HepG2 (cell line): ENCODE data around the gene IST1. TPM values are rescaled to one million over a fixed set of nuclear protein-coding genes. Genes with fewer than 3 reads are reported as not detected.
A peak's percentile ranks its signal among the peaks of the same experiment; 100 is the strongest.

Source experiments
- ATAC-seq: fragments of 200-7000 bp; cut with Tn5 transposase; 3 replicates; pipeline ENCODE4 v1.9.1; 2020; ENCODE audit warnings: mild to moderate bottlenecking, moderate library complexity
- BruUV-seq: library from RNA; stranded (reverse); fragments of 400-500 nt; replicated peaks from 2 replicates; lab custom pipeline; 2021; lab: Mats Ljungman, UMichigan
- CTCF ChIA-PET: fragments of 300-600 bp; formaldehyde crosslinking; extraction: SDS; loops from one replicate; lab custom pipeline; 2021; ENCODE audit warnings: low total read pairs, inconsistent platforms, low intra/inter-chr PET ratio; lab: Yijun Ruan, JAX
- POLR2A ChIA-PET: fragments of 350-600 bp; sonication (Branson Sonifier 250); formaldehyde crosslinking; loops from one replicate; lab custom pipeline; 2020; ENCODE audit warnings: antibody characterized with exemption, inconsistent platforms; lab: Yijun Ruan, JAX
- DNase-seq: peaks from one replicate; pipeline ENCODE4 v3.0.0-alpha.2; 2015; ENCODE audit warnings: low spot score
- FAIRE-seq: peaks from 3 replicates; lab custom pipeline; 2011; peaks lifted over from hg19 to GRCh38; lab: Jason Lieb, UNC
- H2AFZ ChIP-seq: one replicate; pipeline ENCODE4 v1.6.1; 2011; ENCODE audit warnings: low read length, inconsistent platforms
- H3K27ac ChIP-seq: fragments of 300-600 bp; 3 replicates; pipeline ENCODE4 v1.8.0; 2011; ENCODE audit warnings: mixed run types, mild to moderate bottlenecking, mixed read lengths, low read length, inconsistent platforms; ENCODE audit not compliant: insufficient read depth; ENCODE audit errors: extremely low read length
- H3K27me3 ChIP-seq, 2 experiments: fragments of 200-600 bp in 1 of 2; 2 replicates in 1 of 2; 3 replicates in 1 of 2; pipeline versions ENCODE4 v1.6.0 to v1.8.0; 2011; ENCODE audit warnings: low read length in 2 of 2, mild to moderate bottlenecking in 2 of 2, moderate library complexity in 2 of 2, inconsistent platforms in 1 of 2; ENCODE audit not compliant: insufficient read depth in 2 of 2, control insufficient read depth in 1 of 2
- H3K36me3 ChIP-seq, 2 experiments: fragments of 200-600 bp in 1 of 2; replicated peaks in 1 of 2; 2 replicates in 1 of 2; 3 replicates in 1 of 2; pipeline versions ENCODE4 v1.5.1 to v1.8.0; 2011; ENCODE audit warnings: low read length in 2 of 2, inconsistent platforms in 1 of 2; ENCODE audit not compliant: insufficient read depth in 2 of 2, control insufficient read depth in 1 of 2
- H3K4me1 ChIP-seq: 2 replicates; pipeline ENCODE4 v1.5.1; 2012; ENCODE audit warnings: low read length, inconsistent platforms; ENCODE audit not compliant: insufficient read depth
- H3K4me2 ChIP-seq: 2 replicates; pipeline ENCODE4 v1.6.0; 2011; ENCODE audit warnings: low read depth, low read length, inconsistent platforms
- H3K4me3 ChIP-seq, 3 experiments: fragments of 200-600 bp in 1 of 3; sonication (generic), shearing (Covaris generic) in 1 of 3; replicated peaks in 1 of 3; 2 replicates each; pipeline ENCODE4 v1.5.1; 2011 to 2016; ENCODE audit warnings: low read length in 3 of 3, inconsistent platforms in 2 of 3, low read depth in 2 of 3, mild to moderate bottlenecking in 2 of 3, control low read depth in 1 of 3, mixed read lengths in 1 of 3; ENCODE audit not compliant: insufficient read depth in 1 of 3
- H3K79me2 ChIP-seq: one replicate; pipeline ENCODE4 v1.6.1; 2011; ENCODE audit warnings: low read length, inconsistent platforms; ENCODE audit not compliant: insufficient read depth
- H3K9ac ChIP-seq: 2 replicates; pipeline ENCODE4 v1.6.0; 2011; ENCODE audit warnings: mild to moderate bottlenecking, low read depth, low read length, inconsistent platforms; ENCODE audit not compliant: insufficient read depth
- H3K9me3 ChIP-seq: 2 replicates; pipeline ENCODE4 v1.5.1; 2012; ENCODE audit warnings: mild to moderate bottlenecking, low read length
- H4K20me1 ChIP-seq: 2 replicates; pipeline ENCODE4 v1.6.0; 2011; ENCODE audit warnings: inconsistent platforms, mild to moderate bottlenecking, low read length, moderate library complexity; ENCODE audit not compliant: insufficient read depth
- HDAC6 ChIP-seq: fragments of 200-600 bp; sonication (generic); IDR thresholded peaks from 2 replicates; pipeline ENCODE4 v1.7.0; 2017; ENCODE audit warnings: mild to moderate bottlenecking, antibody characterized with exemption, low read length, low read depth
- JUNB ChIP-seq: sonication (generic); formaldehyde crosslinking; IDR thresholded peaks from 2 replicates; pipeline ENCODE4 v1.8.0; 2022; ENCODE audit warnings: missing genetic modification reagents, mild to moderate bottlenecking, borderline replicate concordance
- MIXL1 ChIP-seq: IDR thresholded peaks from 2 replicates; pipeline ENCODE4 v1.6.1; 2016
- PPARG ChIP-seq: conservative IDR thresholded peaks from 2 replicates; pipeline ENCODE4 v1.6.1; 2016; ENCODE audit warnings: missing biosample characterization, missing genetic modification reagents
- U2AF2 ChIP-seq: fragments of 200-400 bp; formaldehyde crosslinking; IDR thresholded peaks from 2 replicates; pipeline ENCODE4 v1.6.1; 2017; ENCODE audit warnings: low read depth, mild to moderate bottlenecking, low read length
- ZEB1 ChIP-seq: IDR thresholded peaks from 2 replicates; pipeline ENCODE4 v1.6.1; 2012; ENCODE audit warnings: mild to moderate bottlenecking, low read depth, inconsistent platforms; ENCODE audit not compliant: insufficient replicate concordance
- ZIK1 ChIP-seq: sonication (generic); formaldehyde crosslinking; IDR thresholded peaks from 2 replicates; pipeline ENCODE4 v1.5.0; 2020; ENCODE audit warnings: mild to moderate bottlenecking, low read depth, missing genetic modification reagents, borderline replicate concordance
- ZNF451 ChIP-seq: sonication (generic); formaldehyde crosslinking; IDR thresholded peaks from 2 replicates; pipeline ENCODE4 v1.5.0; 2020; ENCODE audit warnings: mild to moderate bottlenecking, missing genetic modification reagents
- ZNF619 ChIP-seq: sonication (generic); formaldehyde crosslinking; IDR thresholded peaks from 2 replicates; pipeline ENCODE4 v1.4.0; 2020; ENCODE audit warnings: mild to moderate bottlenecking, missing genetic modification reagents
- ZNF678 ChIP-seq: sonication (generic); formaldehyde crosslinking; IDR thresholded peaks from 2 replicates; pipeline ENCODE4 v1.4.0; 2020; ENCODE audit warnings: mild to moderate bottlenecking, missing genetic modification reagents
- ZNF883 ChIP-seq: sonication (generic); formaldehyde crosslinking; IDR thresholded peaks from 2 replicates; pipeline ENCODE4 v1.5.1; 2020; ENCODE audit warnings: mild to moderate bottlenecking, missing genetic modification reagents; ENCODE audit errors: not compliant biosample characterization
- WGBS: methylation state at CpG from one replicate; pipeline ENCODE4 v1.1.6; 2017; ENCODE audit warnings: low lambda C conversion rate; 5-methylcytosine and 5-hydroxymethylcytosine counted together
- in situ Hi-C: cut with HindIII; loops from 2 replicates; pipeline ENCODE4 v1.10.0; 2017; ENCODE audit warnings: low pct_unique_long_range_greater_than_20kb; ENCODE audit not compliant: extremely low pct_ligation_motif_present
- intact Hi-C: fragments of 100-400 bp; cut with micrococcal nuclease; formaldehyde crosslinking; loops from one replicate; pipeline ENCODE4 v1.10.0; 2022; ENCODE audit not compliant: unreplicated experiment
- polyA plus RNA-seq, 8 experiments: library from polyadenylated mRNA; depleted of rRNA in 3 of 8; stranded (reverse) in 7 of 8; unstranded in 1 of 8; fragments of >200 nt; fragmentation: Illumina TruSeq in 4 of 8; extraction: Trizol in 4 of 8; gene quantifications; 2 replicates each; pipeline versions ENCODE4 v1.2.1 to v1.2.3, GENCODE V29; 2011 to 2016; ENCODE audit warnings: low read depth in 4 of 8, missing spikeins in 1 of 8, mixed read lengths in 1 of 8; ENCODE audit not compliant: insufficient read depth in 1 of 8
- total RNA-seq, 5 experiments: library from RNA; depleted of rRNA; stranded (reverse); fragments of >200 nt; fragmentation: Illumina TruSeq; extraction: Trizol; gene quantifications; 2 replicates each; pipeline ENCODE4 v1.2.3, GENCODE V29; 2016; ENCODE audit warnings: low read depth in 1 of 5
- TF ChIP-seq, protein P1 (sequence below), 2 experiments: sonication (generic) in 1 of 2; formaldehyde crosslinking in 1 of 2; IDR thresholded peaks; 2 replicates each; pipeline versions ENCODE4 v1.5.1 to v1.6.1; 2011 to 2020; ENCODE audit warnings: borderline replicate concordance in 1 of 2, low read depth in 1 of 2, low read length in 1 of 2, mild to moderate bottlenecking in 1 of 2, missing genetic modification reagents in 1 of 2, moderate library complexity in 1 of 2
- TF ChIP-seq, protein P2 (sequence below): sonication (generic); formaldehyde crosslinking; IDR thresholded peaks from 2 replicates; pipeline ENCODE4 v1.5.0; 2020; ENCODE audit warnings: mild to moderate bottlenecking, missing genetic modification reagents
- TF ChIP-seq, protein P3 (sequence below): sonication (generic); formaldehyde crosslinking; IDR thresholded peaks from 2 replicates; pipeline ENCODE4 v1.4.0; 2020; ENCODE audit warnings: missing genetic modification reagents, borderline replicate concordance
- TF ChIP-seq, protein P4 (sequence below): IDR thresholded peaks from 2 replicates; pipeline ENCODE4 v1.6.1; 2016; ENCODE audit warnings: low read depth, control low read depth

IST1 gene
- total and polyA plus RNA-seq, 2 of the 13 experiments (the other 11 are each of a cell fraction or from before 2014, with no cell fraction given): 346 to 415 TPM

DNA sequence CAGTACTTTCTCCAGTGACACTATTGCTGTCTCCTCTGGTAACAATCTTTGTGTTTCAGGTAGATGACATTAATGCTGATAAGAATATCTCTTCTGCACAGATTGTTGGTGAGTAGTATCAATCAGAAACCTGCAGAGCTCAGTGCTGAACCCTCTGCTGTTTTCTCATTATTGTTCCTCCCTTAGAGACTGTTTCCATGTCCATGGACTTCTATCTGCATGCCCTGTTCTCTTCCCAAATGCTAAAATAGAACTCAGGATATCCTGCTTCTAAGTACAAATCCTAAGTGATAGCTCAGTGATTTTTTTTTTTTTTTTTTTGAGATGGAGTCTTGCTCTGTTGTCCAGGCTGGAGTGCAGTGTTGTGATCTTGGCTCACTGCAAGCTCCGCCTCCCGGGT, 29.4 kb downstream of the IST1 start (continued):
- TF ChIP-seq, protein P1, sequence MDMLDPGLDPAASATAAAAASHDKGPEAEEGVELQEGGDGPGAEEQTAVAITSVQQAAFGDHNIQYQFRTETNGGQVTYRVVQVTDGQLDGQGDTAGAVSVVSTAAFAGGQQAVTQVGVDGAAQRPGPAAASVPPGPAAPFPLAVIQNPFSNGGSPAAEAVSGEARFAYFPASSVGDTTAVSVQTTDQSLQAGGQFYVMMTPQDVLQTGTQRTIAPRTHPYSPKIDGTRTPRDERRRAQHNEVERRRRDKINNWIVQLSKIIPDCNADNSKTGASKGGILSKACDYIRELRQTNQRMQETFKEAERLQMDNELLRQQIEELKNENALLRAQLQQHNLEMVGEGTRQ (IDR thresholded peaks at IDR 0.05; ENCODE audit: low read depth, low read length): no peak
- TF ChIP-seq, protein P1 (CRISPR knock-in tag; IDR thresholded peaks at IDR 0.05; ENCODE audit: borderline replicate concordance): no peak
- TF ChIP-seq ZNF619 (CRISPR knock-in tag): no peak
- TF ChIP-seq, protein P2, sequence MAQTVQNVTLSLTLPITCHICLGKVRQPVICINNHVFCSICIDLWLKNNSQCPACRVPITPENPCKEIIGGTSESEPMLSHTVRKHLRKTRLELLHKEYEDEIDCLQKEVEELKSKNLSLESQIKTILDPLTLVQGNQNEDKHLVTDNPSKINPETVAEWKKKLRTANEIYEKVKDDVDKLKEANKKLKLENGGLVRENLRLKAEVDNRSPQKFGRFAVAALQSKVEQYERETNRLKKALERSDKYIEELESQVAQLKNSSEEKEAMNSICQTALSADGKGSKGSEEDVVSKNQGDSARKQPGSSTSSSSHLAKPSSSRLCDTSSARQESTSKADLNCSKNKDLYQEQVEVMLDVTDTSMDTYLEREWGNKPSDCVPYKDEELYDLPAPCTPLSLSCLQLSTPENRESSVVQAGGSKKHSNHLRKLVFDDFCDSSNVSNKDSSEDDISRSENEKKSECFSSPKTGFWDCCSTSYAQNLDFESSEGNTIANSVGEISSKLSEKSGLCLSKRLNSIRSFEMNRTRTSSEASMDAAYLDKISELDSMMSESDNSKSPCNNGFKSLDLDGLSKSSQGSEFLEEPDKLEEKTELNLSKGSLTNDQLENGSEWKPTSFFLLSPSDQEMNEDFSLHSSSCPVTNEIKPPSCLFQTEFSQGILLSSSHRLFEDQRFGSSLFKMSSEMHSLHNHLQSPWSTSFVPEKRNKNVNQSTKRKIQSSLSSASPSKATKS: no peak

DNA sequence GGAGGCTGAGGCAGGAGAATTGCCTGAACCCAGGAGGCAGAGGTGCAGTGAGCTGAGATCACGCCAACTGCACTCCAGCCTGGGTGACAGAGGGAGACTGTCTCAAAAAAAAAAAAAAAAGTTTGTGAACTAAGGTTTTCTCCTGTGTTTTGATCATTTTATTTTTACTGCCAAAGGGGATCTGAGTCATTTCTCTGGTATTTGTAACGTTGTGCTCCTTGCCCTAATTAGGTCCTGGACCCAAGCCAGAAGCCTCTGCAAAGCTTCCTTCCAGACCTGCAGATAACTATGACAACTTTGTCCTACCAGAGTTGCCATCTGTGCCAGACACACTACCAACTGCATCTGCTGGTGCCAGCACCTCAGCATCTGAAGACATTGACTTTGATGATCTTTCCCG, 32.1 kb downstream of the IST1 start:
- Histone ChIP-seq H3K9me3 (no peaks in the 10 kb centered on the region), H3K79me2 (peaks cover 4% of the 10 kb centered on the region), H3K36me3 (peaks cover 45 to 76% of the 10 kb centered on the region in 2 experiments), H2AFZ (no peak overlapping the region), H3K27me3 (no peaks in the 10 kb centered on the region), H3K27ac (no peak overlapping the region), H3K9ac (no peak overlapping the region), H3K4me2 (no peak overlapping the region), H4K20me1 (peaks cover 6% of the 10 kb centered on the region), H3K4me3 (no peak overlapping the region), H3K4me1 (peaks cover 10% of the 10 kb centered on the region)
- DNase-seq: no peak
- BruUV-seq: no TSS peak
- POLR2A ChIA-PET: no interaction called here
- WGBS: 82% methylated on average over 3 of the region's 3 CpGs
- no peak for ATAC-seq
- in situ Hi-C loops (no loop called here), intact Hi-C loops (no loop called here)
- FAIRE-seq: no peak
- CTCF ChIA-PET: no interaction called here
- TF ChIP-seq, protein P3, sequence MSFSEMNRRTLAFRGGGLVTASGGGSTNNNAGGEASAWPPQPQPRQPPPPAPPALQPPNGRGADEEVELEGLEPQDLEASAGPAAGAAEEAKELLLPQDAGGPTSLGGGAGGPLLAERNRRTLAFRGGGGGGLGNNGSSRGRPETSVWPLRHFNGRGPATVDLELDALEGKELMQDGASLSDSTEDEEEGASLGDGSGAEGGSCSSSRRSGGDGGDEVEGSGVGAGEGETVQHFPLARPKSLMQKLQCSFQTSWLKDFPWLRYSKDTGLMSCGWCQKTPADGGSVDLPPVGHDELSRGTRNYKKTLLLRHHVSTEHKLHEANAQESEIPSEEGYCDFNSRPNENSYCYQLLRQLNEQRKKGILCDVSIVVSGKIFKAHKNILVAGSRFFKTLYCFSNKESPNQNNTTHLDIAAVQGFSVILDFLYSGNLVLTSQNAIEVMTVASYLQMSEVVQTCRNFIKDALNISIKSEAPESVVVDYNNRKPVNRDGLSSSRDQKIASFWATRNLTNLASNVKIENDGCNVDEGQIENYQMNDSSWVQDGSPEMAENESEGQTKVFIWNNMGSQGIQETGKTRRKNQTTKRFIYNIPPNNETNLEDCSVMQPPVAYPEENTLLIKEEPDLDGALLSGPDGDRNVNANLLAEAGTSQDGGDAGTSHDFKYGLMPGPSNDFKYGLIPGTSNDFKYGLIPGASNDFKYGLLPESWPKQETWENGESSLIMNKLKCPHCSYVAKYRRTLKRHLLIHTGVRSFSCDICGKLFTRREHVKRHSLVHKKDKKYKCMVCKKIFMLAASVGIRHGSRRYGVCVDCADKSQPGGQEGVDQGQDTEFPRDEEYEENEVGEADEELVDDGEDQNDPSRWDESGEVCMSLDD (CRISPR knock-in tag): no peak
- TF ChIP-seq U2AF2: no peak
- no peak for TF ChIP-seq ZIK1 (CRISPR knock-in tag)
- TF ChIP-seq ZNF883 (CRISPR knock-in tag): no peak
- 0 out of 2 replicates have a peak, but pooled peaks have one; percentile 24 for TF ChIP-seq MIXL1 (CRISPR knock-in tag)
- no peak for TF ChIP-seq ZNF451
- TF ChIP-seq HDAC6: no peak
- TF ChIP-seq ZNF678 (CRISPR knock-in tag): no peak
- 0 out of 2 replicates have a peak, but pooled peaks have one; percentile 47 for TF ChIP-seq PPARG (CRISPR knock-in tag)
- no peak for TF ChIP-seq ZEB1
- TF ChIP-seq, protein P4, sequence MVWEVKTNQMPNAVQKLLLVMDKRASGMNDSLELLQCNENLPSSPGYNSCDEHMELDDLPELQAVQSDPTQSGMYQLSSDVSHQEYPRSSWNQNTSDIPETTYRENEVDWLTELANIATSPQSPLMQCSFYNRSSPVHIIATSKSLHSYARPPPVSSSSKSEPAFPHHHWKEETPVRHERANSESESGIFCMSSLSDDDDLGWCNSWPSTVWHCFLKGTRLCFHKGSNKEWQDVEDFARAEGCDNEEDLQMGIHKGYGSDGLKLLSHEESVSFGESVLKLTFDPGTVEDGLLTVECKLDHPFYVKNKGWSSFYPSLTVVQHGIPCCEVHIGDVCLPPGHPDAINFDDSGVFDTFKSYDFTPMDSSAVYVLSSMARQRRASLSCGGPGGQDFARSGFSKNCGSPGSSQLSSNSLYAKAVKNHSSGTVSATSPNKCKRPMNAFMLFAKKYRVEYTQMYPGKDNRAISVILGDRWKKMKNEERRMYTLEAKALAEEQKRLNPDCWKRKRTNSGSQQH: no peak
- no peak for TF ChIP-seq JUNB (CRISPR knock-in tag)
